A673 (cell line): ENCODE measurements around the gene DIP2A. TPM values are rescaled to one million over a fixed set of nuclear protein-coding genes. Genes with fewer than 3 reads are reported as not detected.

Source experiments
- BruUV-seq: library from RNA; stranded (reverse); fragments of 400-500 nt; replicated peaks from 2 replicates; lab custom pipeline; 2021; lab: Mats Ljungman, UMichigan
- CTCF ChIA-PET: fragments of 300-600 bp; sonication (Branson Sonifier 250); formaldehyde crosslinking; loops from one replicate; lab custom pipeline; 2022; ENCODE audit warnings: antibody characterized with exemption; lab: Charles Lee
- POLR2A ChIA-PET: fragments of 300-600 bp; sonication (Branson Sonifier 250); formaldehyde crosslinking; loops from one replicate; lab custom pipeline; 2022; ENCODE audit warnings: antibody characterized with exemption; ENCODE audit not compliant: low non-redundant PET; lab: Charles Lee
- DNase-seq: peaks from one replicate; pipeline ENCODE4 v3.0.0-alpha.2; 2015; ENCODE audit warnings: low spot score
- H3K27ac ChIP-seq: fragments of 200-600 bp; sonication (generic); 2 replicates; pipeline ENCODE4 v1.5.1; 2016; ENCODE audit warnings: mixed run types, low read depth, mild to moderate bottlenecking, mixed read lengths, antibody characterized with exemption, low read length; ENCODE audit not compliant: poor library complexity, severe bottlenecking
- H3K27me3 ChIP-seq: fragments of 200-600 bp; sonication (generic); replicated peaks from 2 replicates; pipeline ENCODE4 v1.6.1; 2017; ENCODE audit warnings: mixed run types, low read depth, mild to moderate bottlenecking, mixed read lengths, antibody characterized with exemption, low read length; ENCODE audit not compliant: insufficient read depth, poor library complexity
- H3K36me3 ChIP-seq: fragments of 200-600 bp; sonication (generic); 2 replicates; pipeline ENCODE4 v1.6.1; 2016; ENCODE audit warnings: mixed run types, mild to moderate bottlenecking, mixed read lengths, antibody characterized with exemption, low read length; ENCODE audit not compliant: insufficient read depth, poor library complexity, severe bottlenecking
- H3K4me1 ChIP-seq: fragments of 200-600 bp; sonication (generic); 2 replicates; pipeline ENCODE4 v1.6.1; 2017; ENCODE audit warnings: mixed run types, mild to moderate bottlenecking, mixed read lengths, antibody characterized with exemption, low read length; ENCODE audit not compliant: insufficient read depth, poor library complexity, severe bottlenecking
- H3K4me3 ChIP-seq: fragments of 200-600 bp; sonication (generic); 2 replicates; pipeline ENCODE4 v1.5.1; 2016; ENCODE audit warnings: low read depth, mixed run types, mild to moderate bottlenecking, mixed read lengths, low read length; ENCODE audit not compliant: poor library complexity, severe bottlenecking
- H3K9me3 ChIP-seq: fragments of 200-600 bp; sonication (generic); 2 replicates; pipeline ENCODE4 v1.6.1; 2016; ENCODE audit warnings: mixed run types, low read depth, mild to moderate bottlenecking, mixed read lengths, antibody characterized with exemption, low read length; ENCODE audit not compliant: poor library complexity, severe bottlenecking
- EZH2 ChIP-seq: fragments of 200-600 bp; sonication (generic); IDR thresholded peaks from 2 replicates; pipeline ENCODE4 v1.6.1; 2017; ENCODE audit warnings: borderline replicate concordance, low read depth, mild to moderate bottlenecking, mixed read lengths, antibody characterized with exemption, low read length; ENCODE audit not compliant: poor library complexity, severe bottlenecking
- intact Hi-C: fragments of 100-400 bp; cut with micrococcal nuclease; formaldehyde crosslinking; loops from one replicate; pipeline ENCODE4 v1.10.0; 2022; ENCODE audit not compliant: unreplicated experiment
- total RNA-seq: library from RNA; stranded (reverse); gene quantifications from 2 replicates; pipeline ENCODE4 v1.2.3, GENCODE V29; 2021
- TF ChIP-seq, protein P1 (sequence below): fragments of 300-800, 200-600 bp; sonication (generic); conservative IDR thresholded peaks from 2 replicates; pipeline ENCODE4 v1.5.1; 2017; ENCODE audit warnings: low read depth, mild to moderate bottlenecking, antibody characterized with exemption, low read length, moderate library complexity, mixed read lengths

The DIP2A gene
- total RNA-seq, 1 experiment from 2014 or later = 37.3 TPM

DNA sequence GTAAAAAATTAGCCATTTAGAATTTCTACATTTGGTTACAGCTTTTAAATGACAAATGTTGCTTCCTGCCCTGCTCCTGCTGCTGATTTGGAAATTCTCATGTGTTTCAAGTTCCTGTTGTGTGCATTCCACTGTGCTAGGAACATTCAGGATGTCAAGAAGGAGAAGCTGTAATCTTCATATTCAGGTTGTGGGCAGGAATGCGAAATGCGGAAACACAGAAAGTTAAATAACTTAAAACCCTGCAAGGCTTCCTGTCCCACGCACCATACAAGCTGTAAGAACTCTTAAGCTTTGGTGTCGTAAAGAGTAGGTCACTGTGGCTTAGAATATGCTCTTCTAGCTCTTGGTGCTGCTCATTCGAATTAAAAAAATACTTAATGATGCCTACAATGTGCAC, 93.6 kb downstream of the DIP2A start:
- Histone ChIP-seq H3K4me1 (no peaks in the 10 kb centered on the region), H3K27ac (no peak overlapping the region), H3K4me3 (no peak overlapping the region), H3K36me3 (peaks cover 4% of the 10 kb centered on the region), H3K27me3 (no peaks in the 10 kb centered on the region), H3K9me3 (no peaks in the 10 kb centered on the region)
- BruUV-seq = no TSS peak
- no peak for DNase-seq
- TF ChIP-seq, protein P1, sequence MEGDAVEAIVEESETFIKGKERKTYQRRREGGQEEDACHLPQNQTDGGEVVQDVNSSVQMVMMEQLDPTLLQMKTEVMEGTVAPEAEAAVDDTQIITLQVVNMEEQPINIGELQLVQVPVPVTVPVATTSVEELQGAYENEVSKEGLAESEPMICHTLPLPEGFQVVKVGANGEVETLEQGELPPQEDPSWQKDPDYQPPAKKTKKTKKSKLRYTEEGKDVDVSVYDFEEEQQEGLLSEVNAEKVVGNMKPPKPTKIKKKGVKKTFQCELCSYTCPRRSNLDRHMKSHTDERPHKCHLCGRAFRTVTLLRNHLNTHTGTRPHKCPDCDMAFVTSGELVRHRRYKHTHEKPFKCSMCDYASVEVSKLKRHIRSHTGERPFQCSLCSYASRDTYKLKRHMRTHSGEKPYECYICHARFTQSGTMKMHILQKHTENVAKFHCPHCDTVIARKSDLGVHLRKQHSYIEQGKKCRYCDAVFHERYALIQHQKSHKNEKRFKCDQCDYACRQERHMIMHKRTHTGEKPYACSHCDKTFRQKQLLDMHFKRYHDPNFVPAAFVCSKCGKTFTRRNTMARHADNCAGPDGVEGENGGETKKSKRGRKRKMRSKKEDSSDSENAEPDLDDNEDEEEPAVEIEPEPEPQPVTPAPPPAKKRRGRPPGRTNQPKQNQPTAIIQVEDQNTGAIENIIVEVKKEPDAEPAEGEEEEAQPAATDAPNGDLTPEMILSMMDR = no peak
- TF ChIP-seq EZH2 = no peak
- intact Hi-C loops = no loop called here
- CTCF ChIA-PET = no interaction called here
- POLR2A ChIA-PET = no interaction called here

DNA sequence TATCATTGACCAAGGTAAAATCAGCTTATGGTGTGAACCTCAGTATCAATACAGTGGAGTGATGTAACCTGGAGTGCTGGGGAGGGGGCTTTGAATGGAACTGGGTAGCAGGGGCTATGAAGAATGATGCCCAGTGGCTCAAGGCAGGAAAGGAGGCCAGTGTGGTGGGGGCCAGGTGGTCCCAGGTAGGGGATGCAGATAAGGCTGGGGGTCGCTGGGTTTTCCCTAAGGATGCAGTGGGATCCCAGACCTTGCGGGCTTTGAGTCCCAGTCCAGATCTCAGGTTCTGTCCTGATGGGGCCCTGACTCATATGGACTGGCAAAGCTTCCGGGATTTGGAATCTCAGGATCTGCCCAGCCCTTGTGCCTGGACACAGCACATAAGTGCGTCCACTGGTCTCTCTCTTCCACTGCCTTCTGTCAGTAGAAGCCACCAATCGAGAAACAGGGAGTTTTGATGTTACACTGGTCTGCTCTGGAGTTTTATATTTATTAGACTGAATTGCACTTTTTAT, 94.2 kb downstream of the DIP2A start:
- Histone ChIP-seq H3K4me3 (no peak overlapping the region), H3K27me3 (no peaks in the 10 kb centered on the region), H3K4me1 (no peaks in the 10 kb centered on the region), H3K36me3 (no peaks in the 10 kb centered on the region), H3K9me3 (no peaks in the 10 kb centered on the region), H3K27ac (no peak overlapping the region)
- no peak for DNase-seq
- no peak for TF ChIP-seq EZH2
- TF ChIP-seq, protein P1 = no peak
- no TSS peak for BruUV-seq
- CTCF ChIA-PET = no interaction called here
- POLR2A ChIA-PET = no interaction called here
- intact Hi-C loops = no loop called here

DNA sequence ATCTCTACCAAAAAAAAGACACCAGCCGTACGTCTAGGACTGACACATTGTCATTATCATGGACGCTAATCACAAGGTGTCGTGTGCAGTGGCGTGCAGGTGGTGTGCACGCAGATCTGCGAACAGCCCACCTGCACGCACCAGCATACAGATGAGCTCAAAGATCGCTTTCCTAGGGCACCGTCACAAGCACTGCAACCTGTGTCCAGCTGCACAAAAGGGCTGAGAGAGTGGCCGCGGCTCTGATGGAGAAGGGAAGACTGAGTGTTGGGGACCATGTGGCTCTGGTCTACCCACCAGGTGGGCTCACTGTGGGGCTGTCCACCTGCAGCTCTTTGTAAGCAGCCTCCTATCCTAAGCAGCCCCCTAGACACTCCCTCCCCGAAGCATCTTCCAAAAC, 95.3 kb downstream of the DIP2A start:
- no TSS peak for BruUV-seq
- Histone ChIP-seq H3K27me3 (no peaks in the 10 kb centered on the region), H3K4me1 (no peaks in the 10 kb centered on the region), H3K9me3 (no peaks in the 10 kb centered on the region), H3K36me3 (peaks cover 4% of the 10 kb centered on the region), H3K4me3 (no peak overlapping the region), H3K27ac (no peak overlapping the region)
- DNase-seq = no peak
- intact Hi-C loops = no loop called here
- ChIA-PET CTCF (no interaction called here), POLR2A (interaction anchor here (0.6 kb wide), 1 partner anchor 14 kb away, joined by 3 read pairs; no protein-coding TSS in a partner anchor)
- TF ChIP-seq, protein P1 = no peak
- no peak for TF ChIP-seq EZH2
